GM20000 (cell line): ENCODE measurements around the gene PGAM5.

Source experiments
- DNase-seq: peaks from one replicate; pipeline ENCODE4 v3.0.0; 2012; ENCODE audit warnings: low spot score
- TF ChIP-seq, protein P1 (sequence below): IDR thresholded peaks from 2 replicates; pipeline ENCODE4 v1.5.1; 2012; ENCODE audit warnings: mild to moderate bottlenecking, control low read depth; ENCODE audit errors: extremely low read depth, missing control alignments

Gene PGAM5

DNA sequence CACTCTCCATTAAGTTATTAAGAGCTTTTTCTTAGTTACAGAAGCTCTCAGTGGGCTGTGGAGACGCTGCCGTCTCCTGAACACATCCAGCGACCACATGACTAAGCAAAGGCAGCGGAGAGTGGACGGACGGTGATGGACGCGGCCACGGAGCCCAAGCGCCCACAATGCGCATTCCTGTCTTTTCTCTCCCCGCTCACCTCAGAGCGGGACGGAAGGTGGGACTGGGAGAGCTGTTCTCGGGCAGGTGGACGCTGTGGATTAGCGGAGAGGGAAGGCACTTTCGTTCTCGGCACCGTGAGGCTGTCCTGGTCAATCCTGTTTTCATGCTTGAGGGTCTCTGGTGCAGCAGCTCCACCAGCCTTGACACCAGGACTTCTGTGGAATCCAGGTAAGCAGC, 53.6 kb downstream of the PGAM5 start:
- TF ChIP-seq, protein P1, sequence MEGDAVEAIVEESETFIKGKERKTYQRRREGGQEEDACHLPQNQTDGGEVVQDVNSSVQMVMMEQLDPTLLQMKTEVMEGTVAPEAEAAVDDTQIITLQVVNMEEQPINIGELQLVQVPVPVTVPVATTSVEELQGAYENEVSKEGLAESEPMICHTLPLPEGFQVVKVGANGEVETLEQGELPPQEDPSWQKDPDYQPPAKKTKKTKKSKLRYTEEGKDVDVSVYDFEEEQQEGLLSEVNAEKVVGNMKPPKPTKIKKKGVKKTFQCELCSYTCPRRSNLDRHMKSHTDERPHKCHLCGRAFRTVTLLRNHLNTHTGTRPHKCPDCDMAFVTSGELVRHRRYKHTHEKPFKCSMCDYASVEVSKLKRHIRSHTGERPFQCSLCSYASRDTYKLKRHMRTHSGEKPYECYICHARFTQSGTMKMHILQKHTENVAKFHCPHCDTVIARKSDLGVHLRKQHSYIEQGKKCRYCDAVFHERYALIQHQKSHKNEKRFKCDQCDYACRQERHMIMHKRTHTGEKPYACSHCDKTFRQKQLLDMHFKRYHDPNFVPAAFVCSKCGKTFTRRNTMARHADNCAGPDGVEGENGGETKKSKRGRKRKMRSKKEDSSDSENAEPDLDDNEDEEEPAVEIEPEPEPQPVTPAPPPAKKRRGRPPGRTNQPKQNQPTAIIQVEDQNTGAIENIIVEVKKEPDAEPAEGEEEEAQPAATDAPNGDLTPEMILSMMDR: no peak
- DNase-seq: no peak

DNA sequence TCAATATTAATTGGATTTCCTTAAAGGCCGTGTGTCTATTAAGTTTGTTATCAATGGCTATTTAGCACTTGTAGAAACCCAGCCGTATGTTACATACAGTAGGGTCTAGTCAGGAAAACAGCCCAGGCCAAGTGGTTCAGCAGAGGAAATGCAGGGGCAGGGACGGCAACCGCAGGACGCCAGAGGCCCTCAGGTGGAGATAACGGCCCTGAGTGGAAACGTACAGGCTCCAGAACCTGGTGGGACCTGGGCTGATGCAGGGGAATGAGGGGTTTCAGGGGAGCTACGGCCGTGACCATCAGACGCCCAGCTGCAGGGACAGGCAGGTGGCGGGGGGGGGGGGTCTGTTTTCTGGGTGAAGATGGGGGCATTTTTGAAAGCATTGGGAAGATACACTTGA, 54.7 kb downstream of the PGAM5 start:
- DNase-seq: no peak
- TF ChIP-seq, protein P1: no peak

DNA sequence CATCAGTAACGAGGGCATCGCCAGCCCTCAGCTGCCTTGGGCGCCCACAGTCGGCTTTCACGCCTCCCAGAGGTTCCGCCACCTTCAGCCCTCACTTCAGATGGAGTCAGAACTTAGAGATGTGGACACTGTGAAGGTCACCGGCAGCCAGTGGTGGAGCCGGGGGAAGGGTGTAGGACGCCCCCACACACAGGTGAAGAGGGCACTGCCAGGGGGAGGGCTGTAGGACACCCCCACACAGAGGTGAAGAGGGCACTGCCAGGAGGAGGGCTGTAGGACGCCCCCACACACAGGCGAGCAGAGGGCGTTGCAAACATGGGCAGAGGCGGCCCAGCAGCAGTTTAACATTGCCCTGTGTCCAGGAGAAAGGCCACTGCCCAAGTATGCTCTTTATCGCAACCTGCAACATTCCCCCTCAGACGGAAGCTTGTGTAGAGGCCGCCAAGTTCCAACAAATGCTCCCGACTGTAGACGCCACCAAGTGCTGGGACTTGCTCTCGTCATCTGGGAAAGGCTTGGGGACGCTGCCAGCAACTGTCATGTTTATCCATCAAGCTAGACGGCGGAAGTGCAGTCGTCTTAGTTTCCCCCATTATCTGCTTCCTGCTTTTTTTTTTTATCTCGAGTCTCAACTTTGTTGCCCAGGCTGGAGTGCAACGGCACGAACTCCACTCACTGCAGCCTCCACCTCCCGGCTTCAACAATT, 55.9 kb downstream of the PGAM5 start:
- DNase-seq: no peak
- TF ChIP-seq, protein P1: no peak

DNA sequence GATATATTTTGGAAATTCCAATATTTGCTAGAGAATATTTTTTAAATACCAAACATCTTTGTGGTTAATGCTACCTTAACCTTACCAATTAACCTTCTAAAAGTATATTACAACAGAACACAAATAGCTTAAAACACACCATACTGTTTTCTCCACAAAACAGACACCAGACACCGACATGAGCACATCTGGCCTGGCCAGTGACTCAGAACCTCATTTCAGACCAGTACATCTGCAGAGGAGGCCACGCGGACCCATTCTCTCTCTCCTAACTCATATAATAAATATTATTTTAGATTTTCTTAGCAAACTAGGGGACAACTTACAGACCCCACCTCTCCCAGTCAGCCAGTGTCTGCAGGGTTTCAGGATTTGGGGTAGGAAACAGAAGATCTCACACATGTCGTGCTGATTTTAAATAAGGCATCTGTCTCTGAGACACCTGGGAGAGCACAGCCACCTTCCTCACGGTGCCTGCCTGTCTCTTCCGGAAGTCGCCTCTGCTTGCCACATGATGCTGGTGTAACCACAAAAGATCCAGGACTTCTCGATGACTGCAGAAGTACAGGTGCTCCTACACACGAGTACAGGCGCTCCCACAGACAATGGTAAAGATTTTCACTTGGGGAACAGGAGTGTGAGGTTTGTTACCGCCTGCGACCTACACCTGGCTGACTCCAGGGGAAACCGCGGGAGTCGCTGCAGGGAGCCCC, 60.6 kb downstream of the PGAM5 start:
- peak; percentile 66 for DNase-seq
- TF ChIP-seq, protein P1: no peak
